OCI-LY7 (cell line): ENCODE measurements around the gene INPP5J. TPM values are rescaled to one million over a fixed set of nuclear protein-coding genes. Genes with fewer than 3 reads are reported as not detected.

ENCODE experiments used
- BruUV-seq: library from RNA; stranded (reverse); fragments of 400-500 nt; replicated peaks from 2 replicates; lab custom pipeline; 2021; lab: Mats Ljungman, UMichigan
- CTCF ChIA-PET: fragments of 300-600 bp; sonication (Branson Sonifier 250); formaldehyde crosslinking; loops from one replicate; lab custom pipeline; 2022; ENCODE audit warnings: antibody characterized with exemption; ENCODE audit not compliant: unreplicated experiment; lab: Charles Lee
- POLR2A ChIA-PET: fragments of 300-600 bp; sonication (Branson Sonifier 250); formaldehyde crosslinking; loops from one replicate; lab custom pipeline; 2022; ENCODE audit warnings: antibody characterized with exemption; lab: Charles Lee
- DNase-seq: peaks from one replicate; pipeline ENCODE4 v3.0.0-alpha.2; 2015; ENCODE audit warnings: low spot score
- H2AFZ ChIP-seq: fragments of 200-600 bp; sonication (generic), shearing (Covaris generic); 2 replicates; pipeline ENCODE4 v1.6.1; 2014; ENCODE audit warnings: mild to moderate bottlenecking, antibody characterized with exemption, low read length, moderate library complexity
- H3K27ac ChIP-seq: fragments of 200-600 bp; sonication (generic); 2 replicates; pipeline ENCODE4 v1.5.1; 2014; ENCODE audit warnings: mixed run types, low read depth, mild to moderate bottlenecking, moderate library complexity, low read length, inconsistent platforms; ENCODE audit not compliant: poor library complexity, severe bottlenecking
- H3K36me3 ChIP-seq: fragments of 200-600 bp; sonication (generic); 2 replicates; pipeline ENCODE4 v1.6.1; 2014; ENCODE audit warnings: mild to moderate bottlenecking, antibody characterized with exemption, low read length, moderate library complexity, mixed read lengths; ENCODE audit not compliant: insufficient read depth
- H3K4me1 ChIP-seq: fragments of 200-600 bp; sonication (generic); 2 replicates; pipeline ENCODE4 v1.5.1; 2014; ENCODE audit warnings: mild to moderate bottlenecking, low read length; ENCODE audit not compliant: insufficient read depth, poor library complexity, severe bottlenecking
- H3K4me2 ChIP-seq: fragments of 200-600 bp; sonication (generic); 2 replicates; pipeline ENCODE4 v1.6.1; 2014; ENCODE audit warnings: mild to moderate bottlenecking, low read length
- H3K4me3 ChIP-seq: fragments of 200-600 bp; sonication (generic); 2 replicates; pipeline ENCODE4 v1.5.1; 2014; ENCODE audit warnings: mild to moderate bottlenecking, low read depth, low read length; ENCODE audit not compliant: poor library complexity, severe bottlenecking
- H3K79me2 ChIP-seq: fragments of 200-600 bp; sonication (generic); 2 replicates; pipeline ENCODE4 v1.6.1; 2016; ENCODE audit warnings: low read depth, mild to moderate bottlenecking, low read length, moderate library complexity, mixed read lengths; ENCODE audit not compliant: insufficient read depth
- H3K9me2 ChIP-seq: fragments of 200-600 bp; sonication (generic); 2 replicates; pipeline ENCODE4 v1.6.1; 2016; ENCODE audit warnings: mild to moderate bottlenecking, low read length, mixed read lengths; ENCODE audit not compliant: insufficient read depth
- H3K9me3 ChIP-seq: fragments of 200-600 bp; sonication (generic); 2 replicates; pipeline ENCODE4 v1.6.1; 2014; ENCODE audit warnings: mild to moderate bottlenecking, mixed run types, low read length, mixed read lengths
- H4K20me1 ChIP-seq: fragments of 200-600 bp; sonication (generic); 2 replicates; pipeline ENCODE4 v1.6.1; 2014; ENCODE audit warnings: mild to moderate bottlenecking, antibody characterized with exemption, low read length, moderate library complexity, mixed read lengths; ENCODE audit not compliant: insufficient read depth
- CTCF ChIP-seq: fragments of 200-600 bp; sonication (generic); conservative IDR thresholded peaks from 2 replicates; pipeline ENCODE4 v1.5.1; 2014; ENCODE audit warnings: mild to moderate bottlenecking, antibody characterized with exemption, low read length, moderate library complexity, mixed read lengths
- EZH2phosphoT487 ChIP-seq: fragments of 200-600 bp; sonication (generic); IDR thresholded peaks from 2 replicates; pipeline ENCODE4 v1.6.1; 2018; ENCODE audit warnings: low read depth, borderline replicate concordance, mild to moderate bottlenecking, mixed run types, antibody characterized with exemption, low read length, moderate library complexity, mixed read lengths
- intact Hi-C: fragments of 100-400 bp; cut with micrococcal nuclease; formaldehyde crosslinking; loops from one replicate; pipeline ENCODE4 v1.10.0; 2022; ENCODE audit not compliant: unreplicated experiment
- total RNA-seq, 2 experiments: library from RNA; depleted of rRNA in 1 of 2; stranded (reverse); fragments of >200 nt in 1 of 2; shearing (Covaris generic) in 1 of 2; gene quantifications; 2 replicates each; pipeline ENCODE4 v1.2.3, GENCODE V29; 2014 to 2022

Gene INPP5J
- total RNA-seq, 2 experiments from 2014 or later = 7.5 TPM; not detected in 1

DNA sequence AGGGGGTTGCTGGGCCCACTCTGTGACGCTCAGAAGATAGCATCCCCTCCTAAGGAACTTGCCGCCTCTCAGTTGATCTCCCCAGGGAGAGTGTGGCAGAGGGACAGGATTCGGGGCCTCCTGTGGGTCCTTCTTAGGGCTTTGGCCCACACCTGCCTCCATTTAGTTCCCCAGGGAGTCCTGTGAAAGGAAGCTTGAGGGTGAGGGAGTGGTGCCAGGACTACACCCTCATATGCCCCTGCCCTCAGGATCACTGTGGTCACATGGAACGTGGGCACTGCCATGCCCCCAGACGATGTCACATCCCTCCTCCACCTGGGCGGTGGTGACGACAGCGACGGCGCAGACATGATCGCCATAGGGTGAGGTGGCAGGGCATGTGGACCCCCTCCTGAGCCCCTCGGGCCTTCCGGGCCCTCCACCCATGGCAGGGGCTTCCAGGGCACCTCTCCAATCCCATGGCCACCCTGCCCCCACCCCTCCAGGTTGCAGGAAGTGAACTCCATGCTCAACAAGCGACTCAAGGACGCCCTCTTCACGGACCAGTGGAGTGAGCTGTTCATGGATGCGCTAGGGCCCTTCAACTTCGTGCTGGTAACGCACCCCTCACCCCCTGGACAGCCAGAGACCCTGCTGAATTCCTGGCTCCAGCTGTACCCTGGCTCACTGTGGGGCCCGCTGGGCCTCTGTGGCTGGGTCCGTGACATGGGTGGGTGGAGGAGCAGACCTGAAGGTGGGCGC is 3.5 kb downstream of the INPP5J start:
- Histone ChIP-seq H3K4me2 (no peak overlapping the region), H3K9me3 (no peaks in the 10 kb centered on the region), H3K4me3 (no peak overlapping the region), H3K36me3 (no peaks in the 10 kb centered on the region), H4K20me1 (no peaks in the 10 kb centered on the region), H3K4me1 (peaks cover 8% of the 10 kb centered on the region), H2AFZ (no peak overlapping the region), H3K27ac (no peak overlapping the region), H3K9me2 (no peaks in the 10 kb centered on the region), H3K79me2 (no peaks in the 10 kb centered on the region)
- TF ChIP-seq CTCF (no peak), EZH2phosphoT487 (no peak)
- POLR2A ChIA-PET = interaction anchor here (0.5 kb wide), 1 partner anchor 104 kb away, joined by 3 read pairs; no protein-coding TSS in a partner anchor
- intact Hi-C loops = no loop called here
- DNase-seq = no peak
- CTCF ChIA-PET = no interaction called here
- BruUV-seq = no TSS peak

DNA sequence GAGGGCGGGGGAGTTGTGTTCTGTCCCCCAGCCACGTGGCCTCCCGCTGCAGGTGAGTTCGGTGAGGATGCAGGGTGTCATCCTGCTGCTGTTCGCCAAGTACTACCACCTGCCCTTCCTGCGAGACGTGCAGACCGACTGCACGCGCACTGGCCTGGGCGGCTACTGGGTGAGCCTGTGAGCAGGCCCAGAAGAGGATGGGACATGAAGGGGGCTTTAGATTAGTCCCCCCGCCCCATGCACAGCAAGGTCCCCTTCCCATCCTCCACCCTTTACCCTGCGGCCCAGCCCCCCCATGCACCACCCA is 4.1 kb downstream of the INPP5J start:
- Histone ChIP-seq H3K9me3 (no peaks in the 10 kb centered on the region), H3K9me2 (no peaks in the 10 kb centered on the region), H3K79me2 (no peaks in the 10 kb centered on the region), H4K20me1 (no peaks in the 10 kb centered on the region), H3K4me3 (no peak overlapping the region), H3K27ac (no peak overlapping the region), H3K4me2 (no peak overlapping the region), H2AFZ (no peak overlapping the region), H3K36me3 (no peaks in the 10 kb centered on the region), H3K4me1 (peaks cover 8% of the 10 kb centered on the region)
- intact Hi-C loops = no loop called here
- no peak for DNase-seq
- BruUV-seq = no TSS peak
- POLR2A ChIA-PET = no interaction called here
- CTCF ChIA-PET = no interaction called here
- TF ChIP-seq CTCF = no peak
- no peak for TF ChIP-seq EZH2phosphoT487

DNA sequence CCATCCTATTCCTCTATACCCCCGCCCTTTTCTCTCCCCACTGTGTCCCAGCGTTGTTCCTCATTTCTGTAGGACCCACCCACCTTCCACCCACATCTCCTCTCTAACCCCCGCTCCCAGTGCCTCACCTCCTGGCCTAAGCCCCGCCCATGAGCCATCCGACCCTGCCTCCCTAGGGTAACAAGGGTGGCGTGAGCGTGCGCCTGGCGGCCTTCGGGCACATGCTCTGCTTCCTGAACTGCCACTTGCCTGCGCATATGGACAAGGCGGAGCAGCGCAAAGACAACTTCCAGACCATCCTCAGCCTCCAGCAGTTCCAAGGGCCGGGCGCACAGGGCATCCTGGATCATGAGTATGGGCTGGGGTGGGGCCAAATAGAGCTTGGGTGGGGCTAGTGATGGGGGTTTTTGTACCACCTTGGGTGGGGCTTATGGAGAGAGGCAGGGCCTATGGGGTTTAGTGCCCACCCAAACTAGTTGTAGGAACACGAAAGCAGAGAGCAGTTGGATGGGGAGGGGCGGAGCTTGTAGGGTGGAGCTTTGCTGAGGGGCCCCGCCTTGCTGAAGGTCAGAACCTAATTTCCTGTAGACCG is 4.5 kb downstream of the INPP5J start:
- peak overlapping the region; percentile 43; the same call in 1 of the 2 replicates for H3K4me2 ChIP-seq
- no peaks in the 10 kb centered on the region for H3K36me3 ChIP-seq
- no peak overlapping the region for H3K27ac ChIP-seq
- no peaks in the 10 kb centered on the region for H3K79me2 ChIP-seq
- no peak for DNase-seq
- ChIA-PET POLR2A (interaction anchor here (0.9 kb wide), 1 partner anchor 19 kb away, joined by 3 read pairs; no protein-coding TSS in a partner anchor), CTCF (no interaction called here)
- no peaks in the 10 kb centered on the region for H3K9me3 ChIP-seq
- TF ChIP-seq CTCF = no peak
- no peak for TF ChIP-seq EZH2phosphoT487
- intact Hi-C loops = no loop called here
- no peaks in the 10 kb centered on the region for H3K9me2 ChIP-seq
- H3K4me1 ChIP-seq = peaks cover 8% of the 10 kb centered on the region
- H2AFZ ChIP-seq = peak overlapping the region; percentile 21; the same call in 1 of the 2 replicates
- BruUV-seq = no TSS peak
- no peaks in the 10 kb centered on the region for H4K20me1 ChIP-seq
- H3K4me3 ChIP-seq = no peak overlapping the region
